Stromal cell of bone marrow (primary cell): Measurements from ENCODE around the gene LAIR2.
"Not testable (repeated sequence)": the region's sequence is repeated elsewhere in the genome, so short reads cannot be mapped to it uniquely, and the experiment has no call there.

Experiments
- DNase-seq: peaks from one replicate; pipeline ENCODE4 v3.0.0-alpha.2; 2012; ENCODE audit warnings: low read depth

Gene LAIR2

GRCh38 chr19:54493967-54494585, 8.6 kb upstream of the LAIR2 start:
- no peak for DNase-seq

GRCh38 chr19:54495284-54495683, 7.3 kb upstream of the LAIR2 start:
- not testable (repeated sequence) for DNase-seq

- DNase-seq, result not testable (repeated sequence)
These were observed 4.7 kb upstream of the LAIR2 start for GRCh38 chr19:54497747-54498450.

GRCh38 chr19:54498451-54498772, 4.2 kb upstream of the LAIR2 start:
- not testable (repeated sequence) for DNase-seq

GRCh38 chr19:54505542-54505941, 2.9 kb downstream of the LAIR2 start:
- DNase-seq, result not testable (repeated sequence)

GRCh38 chr19:54506079-54506478, 3.4 kb downstream of the LAIR2 start:
- DNase-seq, result no peak

- not testable (repeated sequence) for DNase-seq
These were observed 4.5 kb downstream of the LAIR2 start for GRCh38 chr19:54507038-54507717.

- no peak for DNase-seq
These were observed 5.2 kb downstream of the LAIR2 start for GRCh38 chr19:54507824-54508223.

- not testable (repeated sequence) for DNase-seq
These were observed 5.9 kb downstream of the LAIR2 start for GRCh38 chr19:54508487-54508886.

GRCh38 chr19:54509200-54509940, 6.7 kb downstream of the LAIR2 start:
- DNase-seq, result not testable (repeated sequence)

GRCh38 chr19:54515156-54515555, 12.5 kb downstream of the LAIR2 start:
- no peak for DNase-seq

- DNase-seq, result no peak
These were observed 14.9 kb downstream of the LAIR2 start for GRCh38 chr19:54517483-54517882.

GRCh38 chr19:54518844-54519243, 16.2 kb downstream of the LAIR2 start:
- DNase-seq, result no peak

- no peak for DNase-seq
These were observed 18.6 kb downstream of the LAIR2 start for GRCh38 chr19:54521022-54521859.

- no peak for DNase-seq
These were observed 19.4 kb downstream of the LAIR2 start for GRCh38 chr19:54521860-54522513.

GRCh38 chr19:54523403-54523802, 20.8 kb downstream of the LAIR2 start:
- DNase-seq, result no peak

GRCh38 chr19:54525636-54526035, 23.0 kb downstream of the LAIR2 start:
- no peak for DNase-seq

GRCh38 chr19:54526972-54527371, 24.3 kb downstream of the LAIR2 start:
- no peak for DNase-seq

GRCh38 chr19:54530866-54531265, 28.2 kb downstream of the LAIR2 start:
- DNase-seq, result no peak

- no peak for DNase-seq
These were observed 29.9 kb downstream of the LAIR2 start for GRCh38 chr19:54532528-54532927.

GRCh38 chr19:54533476-54533875, 30.8 kb downstream of the LAIR2 start:
- no peak for DNase-seq
